Ascending aorta (tissue), 2 donors: ENCODE measurements around the gene PCSK5. TPM values are rescaled to one million over a fixed set of nuclear protein-coding genes. Genes with fewer than 3 reads are reported as not detected.

ENCODE experiments used
- DNase-seq, 2 donors: peaks; one replicate each; pipeline ENCODE4 v3.0.0-alpha.2; 2019; ENCODE audit warnings: low spot score in 2 of 2
- H3K27ac ChIP-seq, 2 donors: fragments of 200-600 bp; sonication (generic); one replicate each; pipeline ENCODE4 v1.5.1; 2016 to 2017; ENCODE audit warnings: mild to moderate bottlenecking in 1 of 2
- H3K27me3 ChIP-seq: fragments of 200-600 bp; sonication (generic); one replicate; pipeline ENCODE4 v1.5.1; 2017
- H3K36me3 ChIP-seq, 2 donors: fragments of 200-600 bp; sonication (generic); one replicate each; pipeline ENCODE4 v1.5.1; 2016
- H3K4me1 ChIP-seq, 2 donors: fragments of 200-600 bp; sonication (generic); one replicate each; pipeline ENCODE4 v1.5.1; 2016 to 2017; ENCODE audit warnings: mild to moderate bottlenecking in 1 of 2
- H3K4me3 ChIP-seq, 2 donors: fragments of 200-600 bp; sonication (generic); one replicate each; pipeline ENCODE4 v1.5.1; 2016 to 2017; ENCODE audit warnings: mild to moderate bottlenecking in 1 of 2
- H3K9me3 ChIP-seq, 2 donors: fragments of 200-600 bp; sonication (generic); one replicate each; pipeline ENCODE4 v1.5.1; 2016
- intact Hi-C: fragments of 100-400 bp; cut with DNase I; formaldehyde crosslinking; loops from one replicate; pipeline ENCODE4 v1.15.1; 2023
- total RNA-seq: library from RNA; depleted of rRNA; stranded (reverse); fragments of >200 nt; gene quantifications from one replicate; pipeline ENCODE4 v1.1.0, GENCODE V29; 2016
- TF ChIP-seq, protein P1 (sequence below), 3 experiments: fragments of 200-600 bp in 2 of 3; fragments of 450-650 bp in 1 of 3; sonication (generic) in 2 of 3; IDR thresholded peaks; one replicate each; pipeline ENCODE4 v1.5.1; 2016 to 2019; ENCODE audit warnings: antibody characterized with exemption in 3 of 3, mild to moderate bottlenecking in 1 of 3, moderate library complexity in 1 of 3

The PCSK5 gene
- total RNA-seq, 1 donor from 2014 or later, result 66.3 TPM

DNA sequence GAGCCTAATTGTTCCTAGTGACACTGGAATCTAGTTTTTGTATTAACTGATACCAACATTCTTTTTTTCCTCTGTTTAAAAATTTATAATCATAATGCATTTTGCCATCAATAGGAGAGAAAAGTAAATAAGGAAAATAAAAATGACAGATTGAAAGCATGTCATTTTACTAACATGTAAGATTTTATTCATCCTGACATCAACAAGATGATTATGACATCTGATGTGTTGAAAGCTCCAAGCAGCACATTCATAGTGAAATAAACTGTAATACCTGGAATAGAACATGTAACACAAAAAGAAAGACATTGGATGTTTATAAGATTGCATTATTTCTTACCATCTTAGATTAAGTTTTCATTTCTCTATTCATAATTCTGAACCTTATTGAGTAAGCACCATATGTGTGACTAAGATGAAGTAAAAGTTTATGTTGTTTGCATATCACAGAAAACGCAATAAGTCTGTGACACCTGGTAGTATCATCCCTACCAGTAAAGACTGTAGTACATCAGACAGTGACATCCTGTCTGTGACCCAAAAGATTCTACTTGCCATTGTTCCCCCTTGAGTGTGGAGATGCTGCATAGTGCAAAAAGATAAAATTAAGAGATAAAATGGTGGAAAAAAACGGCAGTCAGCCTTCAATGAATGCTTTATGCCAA lies 225.6 kb downstream of the PCSK5 start:
- peak overlapping the region; percentile 54 to 81 for H3K27ac ChIP-seq
- intact Hi-C loops, result loop anchor here (5.0 kb wide), 3 partner anchors 46 to 276 kb away; partner anchors contain the start of gene RFK
- TF ChIP-seq, protein P1, sequence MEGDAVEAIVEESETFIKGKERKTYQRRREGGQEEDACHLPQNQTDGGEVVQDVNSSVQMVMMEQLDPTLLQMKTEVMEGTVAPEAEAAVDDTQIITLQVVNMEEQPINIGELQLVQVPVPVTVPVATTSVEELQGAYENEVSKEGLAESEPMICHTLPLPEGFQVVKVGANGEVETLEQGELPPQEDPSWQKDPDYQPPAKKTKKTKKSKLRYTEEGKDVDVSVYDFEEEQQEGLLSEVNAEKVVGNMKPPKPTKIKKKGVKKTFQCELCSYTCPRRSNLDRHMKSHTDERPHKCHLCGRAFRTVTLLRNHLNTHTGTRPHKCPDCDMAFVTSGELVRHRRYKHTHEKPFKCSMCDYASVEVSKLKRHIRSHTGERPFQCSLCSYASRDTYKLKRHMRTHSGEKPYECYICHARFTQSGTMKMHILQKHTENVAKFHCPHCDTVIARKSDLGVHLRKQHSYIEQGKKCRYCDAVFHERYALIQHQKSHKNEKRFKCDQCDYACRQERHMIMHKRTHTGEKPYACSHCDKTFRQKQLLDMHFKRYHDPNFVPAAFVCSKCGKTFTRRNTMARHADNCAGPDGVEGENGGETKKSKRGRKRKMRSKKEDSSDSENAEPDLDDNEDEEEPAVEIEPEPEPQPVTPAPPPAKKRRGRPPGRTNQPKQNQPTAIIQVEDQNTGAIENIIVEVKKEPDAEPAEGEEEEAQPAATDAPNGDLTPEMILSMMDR (IDR thresholded peaks at IDR 0.05), result no peak
- no peak for DNase-seq
- no peaks in the 10 kb centered on the region for H3K36me3 ChIP-seq
- peaks cover 10 to 38% of the 10 kb centered on the region in 2 donors for H3K4me1 ChIP-seq
- H3K27me3 ChIP-seq, result no peaks in the 10 kb centered on the region
- no peaks in the 10 kb centered on the region for H3K9me3 ChIP-seq
- H3K4me3 ChIP-seq, result no peak overlapping the region

DNA sequence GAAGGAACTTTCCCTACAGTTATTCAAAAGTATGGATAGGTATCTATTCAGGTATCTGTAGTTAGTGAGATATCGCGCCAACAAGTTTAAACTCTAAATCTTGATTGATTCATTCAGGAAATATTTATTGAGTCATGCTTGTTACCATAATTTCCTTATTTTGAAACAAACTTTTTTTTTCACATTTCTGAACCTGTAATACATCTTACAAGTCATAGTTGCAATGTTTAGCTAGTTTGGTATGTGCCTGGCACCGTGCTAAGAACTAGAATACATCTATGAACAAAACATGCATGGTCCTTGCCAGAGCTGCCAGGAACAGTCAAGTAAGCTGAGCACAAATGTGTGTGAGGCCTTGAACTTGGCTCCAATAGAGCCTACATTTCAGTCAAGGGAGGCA lies 226.4 kb downstream of the PCSK5 start:
- H3K4me1 ChIP-seq, result peaks cover 9 to 38% of the 10 kb centered on the region in 2 donors
- TF ChIP-seq, protein P1 (IDR thresholded peaks at IDR 0.05), result no peak
- H3K27ac ChIP-seq, result peak overlapping the region; percentile 54 to 81
- H3K27me3 ChIP-seq, result no peaks in the 10 kb centered on the region
- intact Hi-C loops, result loop anchor here (5.0 kb wide), 3 partner anchors 45 to 275 kb away; partner anchors contain the start of gene RFK
- H3K4me3 ChIP-seq, result no peak overlapping the region
- H3K9me3 ChIP-seq, result no peaks in the 10 kb centered on the region
- H3K36me3 ChIP-seq, result no peaks in the 10 kb centered on the region
- DNase-seq, result peak; percentile 41 to 94

DNA sequence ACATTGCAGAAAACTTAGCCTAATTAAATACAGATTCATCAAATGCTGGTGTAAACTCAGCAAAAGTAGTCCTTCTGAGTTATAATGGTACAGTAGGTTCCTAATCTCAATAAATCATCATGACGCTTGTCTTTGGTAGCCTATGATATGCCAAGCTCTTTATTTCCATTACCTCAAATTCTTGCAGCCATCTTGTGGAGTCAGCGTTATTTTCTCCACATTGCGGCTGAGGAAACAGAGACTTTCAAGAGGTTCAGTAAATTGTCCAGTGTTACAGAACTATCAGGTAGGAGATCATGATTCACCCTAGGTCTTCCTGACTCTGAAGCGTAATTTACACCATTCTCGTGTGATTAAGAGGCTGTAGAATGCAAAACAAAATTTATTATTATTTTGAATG lies 237.2 kb downstream of the PCSK5 start:
- Histone ChIP-seq H3K36me3 (no peaks in the 10 kb centered on the region), H3K27me3 (no peaks in the 10 kb centered on the region), H3K4me3 (no peak overlapping the region), H3K9me3 (no peaks in the 10 kb centered on the region), H3K4me1 (no peaks in the 10 kb centered on the region), H3K27ac (no peak overlapping the region)
- TF ChIP-seq, protein P1 (IDR thresholded peaks at IDR 0.05), result no peak
- DNase-seq, result no peak
- intact Hi-C loops, result no loop called here

DNA sequence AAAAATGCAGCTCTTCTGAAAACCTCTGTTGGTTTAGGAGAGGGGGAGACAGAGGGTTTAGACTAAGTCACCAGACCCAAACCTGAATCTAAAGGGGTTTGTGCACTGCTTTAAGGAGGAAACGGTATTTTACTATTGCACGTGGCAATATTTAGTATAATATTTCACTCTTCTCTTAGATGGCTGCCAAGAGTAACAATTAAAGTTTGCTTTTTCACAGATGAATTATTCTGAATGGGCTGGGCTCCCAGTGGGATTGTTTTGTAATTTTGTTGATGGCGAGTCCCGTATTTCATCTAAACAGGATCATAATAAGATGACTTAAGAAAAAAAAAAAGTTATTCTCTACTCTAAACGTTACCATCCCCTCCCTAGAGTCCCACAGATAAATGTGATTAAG lies 245.4 kb downstream of the PCSK5 start:
- Histone ChIP-seq H3K9me3 (no peaks in the 10 kb centered on the region), H3K27me3 (no peaks in the 10 kb centered on the region), H3K27ac (no peak overlapping the region), H3K4me3 (no peak overlapping the region), H3K4me1 (no peaks in the 10 kb centered on the region), H3K36me3 (no peaks in the 10 kb centered on the region)
- intact Hi-C loops, result no loop called here
- TF ChIP-seq, protein P1 (IDR thresholded peaks at IDR 0.05), result no peak
- DNase-seq, result no peak

DNA sequence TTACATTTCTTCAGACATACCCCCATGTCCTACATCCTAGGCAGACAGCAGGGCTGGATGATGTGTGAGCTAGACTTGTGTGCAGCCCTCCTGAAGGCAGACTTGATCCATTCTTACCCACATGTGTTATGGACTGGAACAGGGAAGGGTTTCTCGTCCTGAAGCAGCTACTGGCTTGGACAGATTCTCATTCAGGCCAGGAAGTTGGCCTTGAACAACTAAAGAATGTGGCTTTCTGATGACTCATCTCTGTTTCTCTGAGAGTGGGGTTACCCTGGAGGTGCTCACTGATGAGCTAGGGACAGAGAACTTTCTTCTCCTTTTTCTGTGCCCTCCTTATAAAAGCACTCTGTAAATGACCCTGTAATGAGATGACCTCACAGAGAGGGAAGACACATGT lies 246.5 kb downstream of the PCSK5 start:
- no peak overlapping the region for H3K4me3 ChIP-seq
- no peaks in the 10 kb centered on the region for H3K9me3 ChIP-seq
- intact Hi-C loops, result no loop called here
- H3K4me1 ChIP-seq, result no peaks in the 10 kb centered on the region
- H3K36me3 ChIP-seq, result no peaks in the 10 kb centered on the region
- no peak for DNase-seq
- TF ChIP-seq, protein P1 (IDR thresholded peaks at IDR 0.05), result no peak
- no peaks in the 10 kb centered on the region for H3K27me3 ChIP-seq
- no peak overlapping the region for H3K27ac ChIP-seq
